ENCODE data around the gene SNX7. TPM values are rescaled to one million over a fixed set of nuclear protein-coding genes. Genes with fewer than 3 reads are reported as not detected.

SNX7 gene
- total and polyA plus RNA-seq, 9 of the 15 experiments (the other 6 are each of a cell fraction or from before 2014, with no cell fraction given), result 0.09 TPM; not detected in 8

DNA sequence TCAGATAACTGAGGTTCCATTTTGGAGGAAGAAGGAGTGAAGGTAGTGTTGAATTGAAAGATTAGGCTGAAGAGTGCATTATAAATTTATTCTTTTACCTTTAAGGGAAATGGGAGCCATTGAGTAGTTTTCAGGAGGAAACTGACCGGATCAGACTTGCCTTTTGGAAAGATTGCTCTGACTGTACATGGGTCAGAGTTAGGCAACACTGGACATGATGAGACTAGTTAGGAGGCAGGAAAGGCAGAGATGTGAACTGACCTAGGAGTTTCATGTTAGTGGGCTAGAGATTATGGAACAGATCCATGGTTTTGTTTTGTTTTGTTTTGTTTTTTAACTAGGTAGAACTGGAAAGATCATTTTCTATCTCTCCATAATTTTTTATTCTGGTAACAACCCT lies 78.2 kb downstream of the SNX7 start:
- no peak overlapping the region for H3K4me3 ChIP-seq
- WGBS (ENCODE audit: insufficient coverage, low coverage, missing lambda C conversion rate), result 0% methylated on average over 1 of the region's 1 CpG
- no peak for TF ChIP-seq SRSF9 (IDR thresholded peaks at IDR 0.05; ENCODE audit: borderline replicate concordance, low read depth, low read length)
- no peak for TF ChIP-seq ZNF384 (IDR thresholded peaks at IDR 0.05; ENCODE audit: low read depth, low read length)
- TF ChIP-seq, protein P1, sequence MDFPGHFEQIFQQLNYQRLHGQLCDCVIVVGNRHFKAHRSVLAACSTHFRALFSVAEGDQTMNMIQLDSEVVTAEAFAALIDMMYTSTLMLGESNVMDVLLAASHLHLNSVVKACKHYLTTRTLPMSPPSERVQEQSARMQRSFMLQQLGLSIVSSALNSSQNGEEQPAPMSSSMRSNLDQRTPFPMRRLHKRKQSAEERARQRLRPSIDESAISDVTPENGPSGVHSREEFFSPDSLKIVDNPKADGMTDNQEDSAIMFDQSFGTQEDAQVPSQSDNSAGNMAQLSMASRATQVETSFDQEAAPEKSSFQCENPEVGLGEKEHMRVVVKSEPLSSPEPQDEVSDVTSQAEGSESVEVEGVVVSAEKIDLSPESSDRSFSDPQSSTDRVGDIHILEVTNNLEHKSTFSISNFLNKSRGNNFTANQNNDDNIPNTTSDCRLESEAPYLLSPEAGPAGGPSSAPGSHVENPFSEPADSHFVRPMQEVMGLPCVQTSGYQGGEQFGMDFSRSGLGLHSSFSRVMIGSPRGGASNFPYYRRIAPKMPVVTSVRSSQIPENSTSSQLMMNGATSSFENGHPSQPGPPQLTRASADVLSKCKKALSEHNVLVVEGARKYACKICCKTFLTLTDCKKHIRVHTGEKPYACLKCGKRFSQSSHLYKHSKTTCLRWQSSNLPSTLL (IDR thresholded peaks at IDR 0.05), result no peak
- no peak for TF ChIP-seq HDAC6 (IDR thresholded peaks at IDR 0.05; ENCODE audit: low read depth, low read length)
- TF ChIP-seq SMAD1 (IDR thresholded peaks at IDR 0.05; ENCODE audit: low read depth, low read length, partially characterized antibody), result no peak
- TF ChIP-seq, protein P2, sequence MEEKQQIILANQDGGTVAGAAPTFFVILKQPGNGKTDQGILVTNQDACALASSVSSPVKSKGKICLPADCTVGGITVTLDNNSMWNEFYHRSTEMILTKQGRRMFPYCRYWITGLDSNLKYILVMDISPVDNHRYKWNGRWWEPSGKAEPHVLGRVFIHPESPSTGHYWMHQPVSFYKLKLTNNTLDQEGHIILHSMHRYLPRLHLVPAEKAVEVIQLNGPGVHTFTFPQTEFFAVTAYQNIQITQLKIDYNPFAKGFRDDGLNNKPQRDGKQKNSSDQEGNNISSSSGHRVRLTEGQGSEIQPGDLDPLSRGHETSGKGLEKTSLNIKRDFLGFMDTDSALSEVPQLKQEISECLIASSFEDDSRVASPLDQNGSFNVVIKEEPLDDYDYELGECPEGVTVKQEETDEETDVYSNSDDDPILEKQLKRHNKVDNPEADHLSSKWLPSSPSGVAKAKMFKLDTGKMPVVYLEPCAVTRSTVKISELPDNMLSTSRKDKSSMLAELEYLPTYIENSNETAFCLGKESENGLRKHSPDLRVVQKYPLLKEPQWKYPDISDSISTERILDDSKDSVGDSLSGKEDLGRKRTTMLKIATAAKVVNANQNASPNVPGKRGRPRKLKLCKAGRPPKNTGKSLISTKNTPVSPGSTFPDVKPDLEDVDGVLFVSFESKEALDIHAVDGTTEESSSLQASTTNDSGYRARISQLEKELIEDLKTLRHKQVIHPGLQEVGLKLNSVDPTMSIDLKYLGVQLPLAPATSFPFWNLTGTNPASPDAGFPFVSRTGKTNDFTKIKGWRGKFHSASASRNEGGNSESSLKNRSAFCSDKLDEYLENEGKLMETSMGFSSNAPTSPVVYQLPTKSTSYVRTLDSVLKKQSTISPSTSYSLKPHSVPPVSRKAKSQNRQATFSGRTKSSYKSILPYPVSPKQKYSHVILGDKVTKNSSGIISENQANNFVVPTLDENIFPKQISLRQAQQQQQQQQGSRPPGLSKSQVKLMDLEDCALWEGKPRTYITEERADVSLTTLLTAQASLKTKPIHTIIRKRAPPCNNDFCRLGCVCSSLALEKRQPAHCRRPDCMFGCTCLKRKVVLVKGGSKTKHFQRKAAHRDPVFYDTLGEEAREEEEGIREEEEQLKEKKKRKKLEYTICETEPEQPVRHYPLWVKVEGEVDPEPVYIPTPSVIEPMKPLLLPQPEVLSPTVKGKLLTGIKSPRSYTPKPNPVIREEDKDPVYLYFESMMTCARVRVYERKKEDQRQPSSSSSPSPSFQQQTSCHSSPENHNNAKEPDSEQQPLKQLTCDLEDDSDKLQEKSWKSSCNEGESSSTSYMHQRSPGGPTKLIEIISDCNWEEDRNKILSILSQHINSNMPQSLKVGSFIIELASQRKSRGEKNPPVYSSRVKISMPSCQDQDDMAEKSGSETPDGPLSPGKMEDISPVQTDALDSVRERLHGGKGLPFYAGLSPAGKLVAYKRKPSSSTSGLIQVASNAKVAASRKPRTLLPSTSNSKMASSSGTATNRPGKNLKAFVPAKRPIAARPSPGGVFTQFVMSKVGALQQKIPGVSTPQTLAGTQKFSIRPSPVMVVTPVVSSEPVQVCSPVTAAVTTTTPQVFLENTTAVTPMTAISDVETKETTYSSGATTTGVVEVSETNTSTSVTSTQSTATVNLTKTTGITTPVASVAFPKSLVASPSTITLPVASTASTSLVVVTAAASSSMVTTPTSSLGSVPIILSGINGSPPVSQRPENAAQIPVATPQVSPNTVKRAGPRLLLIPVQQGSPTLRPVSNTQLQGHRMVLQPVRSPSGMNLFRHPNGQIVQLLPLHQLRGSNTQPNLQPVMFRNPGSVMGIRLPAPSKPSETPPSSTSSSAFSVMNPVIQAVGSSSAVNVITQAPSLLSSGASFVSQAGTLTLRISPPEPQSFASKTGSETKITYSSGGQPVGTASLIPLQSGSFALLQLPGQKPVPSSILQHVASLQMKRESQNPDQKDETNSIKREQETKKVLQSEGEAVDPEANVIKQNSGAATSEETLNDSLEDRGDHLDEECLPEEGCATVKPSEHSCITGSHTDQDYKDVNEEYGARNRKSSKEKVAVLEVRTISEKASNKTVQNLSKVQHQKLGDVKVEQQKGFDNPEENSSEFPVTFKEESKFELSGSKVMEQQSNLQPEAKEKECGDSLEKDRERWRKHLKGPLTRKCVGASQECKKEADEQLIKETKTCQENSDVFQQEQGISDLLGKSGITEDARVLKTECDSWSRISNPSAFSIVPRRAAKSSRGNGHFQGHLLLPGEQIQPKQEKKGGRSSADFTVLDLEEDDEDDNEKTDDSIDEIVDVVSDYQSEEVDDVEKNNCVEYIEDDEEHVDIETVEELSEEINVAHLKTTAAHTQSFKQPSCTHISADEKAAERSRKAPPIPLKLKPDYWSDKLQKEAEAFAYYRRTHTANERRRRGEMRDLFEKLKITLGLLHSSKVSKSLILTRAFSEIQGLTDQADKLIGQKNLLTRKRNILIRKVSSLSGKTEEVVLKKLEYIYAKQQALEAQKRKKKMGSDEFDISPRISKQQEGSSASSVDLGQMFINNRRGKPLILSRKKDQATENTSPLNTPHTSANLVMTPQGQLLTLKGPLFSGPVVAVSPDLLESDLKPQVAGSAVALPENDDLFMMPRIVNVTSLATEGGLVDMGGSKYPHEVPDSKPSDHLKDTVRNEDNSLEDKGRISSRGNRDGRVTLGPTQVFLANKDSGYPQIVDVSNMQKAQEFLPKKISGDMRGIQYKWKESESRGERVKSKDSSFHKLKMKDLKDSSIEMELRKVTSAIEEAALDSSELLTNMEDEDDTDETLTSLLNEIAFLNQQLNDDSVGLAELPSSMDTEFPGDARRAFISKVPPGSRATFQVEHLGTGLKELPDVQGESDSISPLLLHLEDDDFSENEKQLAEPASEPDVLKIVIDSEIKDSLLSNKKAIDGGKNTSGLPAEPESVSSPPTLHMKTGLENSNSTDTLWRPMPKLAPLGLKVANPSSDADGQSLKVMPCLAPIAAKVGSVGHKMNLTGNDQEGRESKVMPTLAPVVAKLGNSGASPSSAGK (IDR thresholded peaks at IDR 0.05), result no peak
- no peak for TF ChIP-seq HMG20B (CRISPR knock-in tag; IDR thresholded peaks at IDR 0.05)
- no peak for TF ChIP-seq NFXL1 (CRISPR knock-in tag; IDR thresholded peaks at IDR 0.05)
- TF ChIP-seq RBM34 (IDR thresholded peaks at IDR 0.05; ENCODE audit: borderline replicate concordance, insufficient read depth, low read length), result no peak

More for the DNA sequence above, 78.2 kb downstream of the SNX7 start:
- Histone ChIP-seq H3K9ac (ENCODE audit: insufficient read depth in 1 of 2, low read depth in 2 of 2, low read length in 2 of 2) (no peak overlapping the region), H3K27ac (ENCODE audit: extremely low read depth, low read depth, low read length) (no peak overlapping the region), H3K36me3 (ENCODE audit: control insufficient read depth, insufficient read depth, low read length) (no peaks in the 10 kb centered on the region), H3K27me3 (ENCODE audit: control insufficient read depth in 2 of 2, insufficient read depth in 2 of 2, low read length in 2 of 2) (no peaks in the 10 kb centered on the region), H3K4me1 (replicated peaks in 1 of 2; ENCODE audit: control insufficient read depth in 2 of 2, insufficient read depth in 2 of 2, low read length in 2 of 2) (no peaks in the 10 kb centered on the region), H3K9me1 (ENCODE audit: control insufficient read depth, insufficient read depth, low read length) (no peaks in the 10 kb centered on the region), H3K4me2 (ENCODE audit: insufficient read depth, low read length) (no peak overlapping the region), H4K20me1 (replicated peaks; ENCODE audit: control insufficient read depth, insufficient read depth, low read length) (no peaks in the 10 kb centered on the region), H2AFZ (ENCODE audit: low read depth, low read length) (no peak overlapping the region), H3K9me3 (replicated peaks; ENCODE audit: control insufficient read depth, insufficient read depth, low read depth, low read length) (no peaks in the 10 kb centered on the region), H3K79me2 (ENCODE audit: control insufficient read depth, insufficient read depth, low read length) (no peaks in the 10 kb centered on the region)
- no peak for ATAC-seq
- CTCF ChIA-PET (ENCODE audit: low intra/inter-chr PET ratio), result no interaction called here
- in situ Hi-C loops (cut with MboI), result no loop called here
- no peak for DNase-seq (ENCODE audit: extremely low read depth in 1 of 4, low spot score in 3 of 4)
- intact Hi-C loops (cut with micrococcal nuclease), result no loop called here
- no TSS peak for BruUV-seq (replicated peaks)
- no peak for FAIRE-seq
- POLR2A ChIA-PET, result no interaction called here
